NCI-H1930 (cell line): ENCODE measurements around the gene ZNF629.

Experiments used
- DNase-seq, 2 experiments: peaks; one replicate each; lab custom pipeline; 2025; lab: John Stamatoyannopoulos, UW

Gene ZNF629

GRCh38 chr16:30786115-30786935 lies 680 bp downstream of the ZNF629 start:
- DNase-seq, result no peak

GRCh38 chr16:30785126-30786106 lies 1.6 kb downstream of the ZNF629 start:
- DNase-seq, result no peak

GRCh38 chr16:30784215-30784614 lies 2.8 kb downstream of the ZNF629 start:
- no peak for DNase-seq

GRCh38 chr16:30783280-30784109 lies 3.5 kb downstream of the ZNF629 start:
- DNase-seq, result no peak

GRCh38 chr16:30782486-30783279 lies 4.3 kb downstream of the ZNF629 start:
- DNase-seq, result no peak

GRCh38 chr16:30780549-30780948 lies 6.5 kb downstream of the ZNF629 start:
- DNase-seq, result no peak

- no peak for DNase-seq
Observed at GRCh38 chr16:30780021-30780420, 7.0 kb downstream of the ZNF629 start.

GRCh38 chr16:30779596-30779995 lies 7.4 kb downstream of the ZNF629 start:
- DNase-seq, result no peak

GRCh38 chr16:30778549-30779244 lies 8.3 kb downstream of the ZNF629 start:
- no peak for DNase-seq

- no peak for DNase-seq
Observed at GRCh38 chr16:30777591-30778297, 9.3 kb downstream of the ZNF629 start.

- peak; percentile 81 to 82 for DNase-seq
Observed at GRCh38 chr16:30775392-30776188, 11.4 kb downstream of the ZNF629 start.

GRCh38 chr16:30775131-30775391 lies 11.9 kb downstream of the ZNF629 start:
- DNase-seq, result no peak

GRCh38 chr16:30774367-30775130 lies 12.5 kb downstream of the ZNF629 start:
- DNase-seq, result no peak

- DNase-seq, result no peak
Observed at GRCh38 chr16:30773826-30774225, 13.2 kb downstream of the ZNF629 start.

- no peak for DNase-seq
Observed at GRCh38 chr16:30771726-30772125, 15.3 kb downstream of the ZNF629 start.

GRCh38 chr16:30769379-30770089 lies 17.5 kb downstream of the ZNF629 start:
- no peak for DNase-seq

- no peak for DNase-seq
Observed at GRCh38 chr16:30768583-30769181, 18.3 kb downstream of the ZNF629 start.
